K562 (cell line): ENCODE measurements around the gene CHCHD6. TPM values are rescaled to one million over a fixed set of nuclear protein-coding genes. Genes with fewer than 3 reads are reported as not detected.

Experiments
- ATAC-seq: fragments of 200-7000 bp; cut with Tn5 transposase; 3 replicates; pipeline ENCODE4 v1.9.1; 2020; ENCODE audit warnings: moderate library complexity
- BruUV-seq: library from RNA; stranded (reverse); fragments of 400-500 nt; replicated peaks from 2 replicates; lab custom pipeline; 2021; lab: Mats Ljungman, UMichigan
- CTCF ChIA-PET: fragments of 300-600 bp; formaldehyde crosslinking; extraction: SDS; loops from one replicate; lab custom pipeline; 2021; ENCODE audit warnings: low intra/inter-chr PET ratio; lab: Yijun Ruan, JAX
- POLR2A ChIA-PET: fragments of 300-600, 350-650 bp; sonication (Branson Sonifier 250); formaldehyde crosslinking; extraction: SDS; loops from one replicate; lab custom pipeline; 2021; ENCODE audit warnings: antibody characterized with exemption, inconsistent platforms; lab: Yijun Ruan, JAX
- DNase-seq, 4 experiments: peaks; one replicate each; pipeline versions ENCODE4 v3.0.0 to v3.0.0-alpha.2; 2011 to 2018; ENCODE audit warnings: low spot score in 3 of 4, mixed read lengths in 3 of 4; ENCODE audit errors: extremely low read depth in 1 of 4
- FAIRE-seq: peaks from 2 replicates; lab custom pipeline; 2011; peaks lifted over from hg19 to GRCh38; lab: Jason Lieb, UNC
- H2AFZ ChIP-seq: 2 replicates; pipeline ENCODE4 v1.6.0; 2011; ENCODE audit warnings: low read depth, low read length, control low read depth, inconsistent platforms
- H3K27ac ChIP-seq: fragments of 200-600 bp; 3 replicates; pipeline ENCODE4 v1.8.0; 2011; ENCODE audit warnings: low read depth, mild to moderate bottlenecking, control low read depth, inconsistent platforms, low read length, moderate library complexity, mixed read lengths; ENCODE audit errors: extremely low read depth
- H3K27me3 ChIP-seq, 2 experiments: fragments of 300-600 bp in 1 of 2; 2 replicates in 1 of 2; 3 replicates in 1 of 2; pipeline versions ENCODE4 v1.6.0 to v1.8.0; 2011; ENCODE audit warnings: inconsistent platforms in 2 of 2, low read length in 2 of 2, mild to moderate bottlenecking in 1 of 2, mixed read lengths in 1 of 2, moderate library complexity in 1 of 2; ENCODE audit not compliant: control insufficient read depth in 2 of 2, insufficient read depth in 2 of 2
- H3K36me3 ChIP-seq: fragments of 300-600 bp; 3 replicates; pipeline ENCODE4 v1.8.0; 2011; ENCODE audit warnings: mild to moderate bottlenecking, low read length, inconsistent platforms; ENCODE audit not compliant: control insufficient read depth, insufficient read depth
- H3K4me1 ChIP-seq, 2 experiments: fragments of 200-600 bp in 1 of 2; replicated peaks in 1 of 2; 2 replicates in 1 of 2; 3 replicates in 1 of 2; pipeline versions ENCODE4 v1.5.1 to v1.8.0; 2011; ENCODE audit warnings: inconsistent platforms in 2 of 2, low read length in 2 of 2, mild to moderate bottlenecking in 1 of 2, mixed read lengths in 1 of 2, moderate library complexity in 1 of 2; ENCODE audit not compliant: control insufficient read depth in 2 of 2, insufficient read depth in 2 of 2
- H3K4me2 ChIP-seq: 2 replicates; pipeline ENCODE4 v1.6.1; 2011; ENCODE audit warnings: low read length, control low read depth, inconsistent platforms, mixed read lengths; ENCODE audit not compliant: insufficient read depth
- H3K4me3 ChIP-seq: fragments of 200-600 bp; sonication (generic), shearing (Covaris generic); 2 replicates; pipeline ENCODE4 v1.5.1; 2016; ENCODE audit warnings: control low read depth, inconsistent platforms
- H3K79me2 ChIP-seq: fragments of 200-600 bp; 3 replicates; pipeline ENCODE4 v1.8.0; 2011; ENCODE audit warnings: low read length, inconsistent platforms; ENCODE audit not compliant: control insufficient read depth, insufficient read depth
- H3K9ac ChIP-seq, 2 experiments: 2 replicates each; pipeline versions ENCODE4 v1.6.0 to v1.6.1; 2011; ENCODE audit warnings: low read depth in 2 of 2, low read length in 2 of 2, control low read depth in 1 of 2, inconsistent platforms in 1 of 2, mild to moderate bottlenecking in 1 of 2, mixed read lengths in 1 of 2; ENCODE audit not compliant: insufficient read depth in 1 of 2
- H3K9me1 ChIP-seq: one replicate; pipeline ENCODE4 v1.6.0; 2011; ENCODE audit warnings: inconsistent platforms, mild to moderate bottlenecking, low read length, moderate library complexity; ENCODE audit not compliant: control insufficient read depth, insufficient read depth
- H3K9me3 ChIP-seq: replicated peaks from 2 replicates; pipeline ENCODE4 v1.5.1; 2011; ENCODE audit warnings: low read depth, low read length, inconsistent platforms; ENCODE audit not compliant: control insufficient read depth, insufficient read depth
- H4K20me1 ChIP-seq: replicated peaks from 2 replicates; pipeline ENCODE4 v1.6.1; 2011; ENCODE audit warnings: low read length, inconsistent platforms, mixed read lengths; ENCODE audit not compliant: control insufficient read depth, insufficient read depth
- CBX3 ChIP-seq, 2 experiments: IDR thresholded peaks; 1 replicate in 1 of 2; 2 replicates in 1 of 2; pipeline ENCODE4 v1.6.1; 2012; ENCODE audit warnings: inconsistent platforms in 2 of 2, low read length in 2 of 2, borderline replicate concordance in 1 of 2, control low read depth in 1 of 2
- CEBPG ChIP-seq, 3 experiments: fragments of 200-800 bp in 1 of 3; sonication (Bioruptor generic) in 1 of 3; sonication (generic) in 1 of 3; formaldehyde crosslinking in 1 of 3; IDR thresholded peaks in 2 of 3; conservative IDR thresholded peaks in 1 of 3; 2 replicates each; pipeline versions ENCODE4 v1.6.1 to v1.8.0; 2016 to 2022; ENCODE audit warnings: missing compliant biosample characterization in 2 of 3, missing genetic modification characterization in 2 of 3, mild to moderate bottlenecking in 1 of 3, missing genetic modification reagents in 1 of 3
- ETS2 ChIP-seq: IDR thresholded peaks from 2 replicates; pipeline ENCODE4 v1.6.1; 2016; ENCODE audit warnings: borderline replicate concordance, missing genetic modification characterization, mild to moderate bottlenecking, moderate library complexity, missing compliant biosample characterization; ENCODE audit not compliant: poor library complexity, severe bottlenecking
- FOXK2 ChIP-seq, 2 experiments: fragments of 450-650 bp; IDR thresholded peaks in 1 of 2; conservative IDR thresholded peaks in 1 of 2; 2 replicates each; pipeline ENCODE4 v1.6.1; 2016; ENCODE audit warnings: low read depth in 2 of 2, mild to moderate bottlenecking in 1 of 2
- GATA2 ChIP-seq: sonication (generic); formaldehyde crosslinking; IDR thresholded peaks from 2 replicates; pipeline ENCODE4 v1.4.0; 2020; ENCODE audit warnings: mild to moderate bottlenecking, missing genetic modification reagents
- GATAD2B ChIP-seq: fragments of 450-650 bp; IDR thresholded peaks from 2 replicates; pipeline ENCODE4 v1.6.1; 2017; ENCODE audit warnings: mild to moderate bottlenecking, borderline replicate concordance
- MBD1 ChIP-seq: fragments of 250-450 bp; sonication (Bioruptor Pico); IDR thresholded peaks from 2 replicates; pipeline ENCODE4 v1.8.0; 2022; ENCODE audit warnings: inconsistent platforms
- NKRF ChIP-seq: fragments of 450-650 bp; IDR thresholded peaks from 2 replicates; pipeline ENCODE4 v1.6.1; 2016; ENCODE audit warnings: borderline replicate concordance
- PHB ChIP-seq: fragments of 250-450 bp; sonication (Bioruptor Pico); IDR thresholded peaks from 2 replicates; pipeline ENCODE4 v1.5.0; 2021
- POLR2B ChIP-seq: fragments of 450-650 bp; IDR thresholded peaks from 2 replicates; pipeline ENCODE4 v1.6.1; 2018; ENCODE audit warnings: low read depth; ENCODE audit not compliant: partially characterized antibody
- VEZF1 ChIP-seq: fragments of 200-800 bp; sonication (Bioruptor generic); IDR thresholded peaks from 2 replicates; pipeline ENCODE4 v1.6.1; 2017; ENCODE audit warnings: missing genetic modification characterization, missing compliant biosample characterization
- ZNF134 ChIP-seq: fragments of 250-450 bp; sonication (Bioruptor Pico); conservative IDR thresholded peaks from 2 replicates; pipeline ENCODE4 v1.4.0; 2020
- ZNF398 ChIP-seq: fragments of 250-450 bp; sonication (Bioruptor Pico); IDR thresholded peaks from 2 replicates; pipeline ENCODE4 v1.8.0; 2021; ENCODE audit warnings: moderate library complexity, mild to moderate bottlenecking, inconsistent platforms
- WGBS: fragments of 100-300 bp; shearing (Covaris generic); methylation state at CpG from one replicate; pipeline ENCODE4 v1.1.6; 2016; ENCODE audit warnings: low coverage, mixed read lengths; ENCODE audit not compliant: insufficient coverage; ENCODE audit errors: missing lambda C conversion rate; 5-methylcytosine and 5-hydroxymethylcytosine counted together
- in situ Hi-C: fragments of 300-500 bp; cut with MboI; formaldehyde crosslinking; loops from 4 replicates; pipeline ENCODE4 v1.15.0; 2018; ENCODE audit warnings: inconsistent platforms, mixed read lengths
- intact Hi-C: fragments of 100-400 bp; cut with micrococcal nuclease; formaldehyde crosslinking; loops from 2 replicates; pipeline ENCODE4 v1.14.2; 2022
- polyA plus RNA-seq, 8 experiments: library from polyadenylated mRNA; depleted of rRNA in 4 of 8; stranded (reverse) in 5 of 8; unstranded in 3 of 8; fragments of >200 nt; fragmentation: Nextera tagmentation in 2 of 8; fragmentation: Illumina TruSeq in 1 of 8; extraction: Ambion mirVana in 2 of 8; extraction: Trizol in 1 of 8; gene quantifications; 2 replicates each; pipeline versions ENCODE4 v1.2.1 to v1.2.3, GENCODE V29; 2011 to 2014; ENCODE audit warnings: inconsistent platforms in 1 of 8, missing spikeins in 1 of 8
- total RNA-seq, 7 experiments: library from RNA; depleted of rRNA in 6 of 7; stranded (reverse); fragments of >200 nt in 6 of 7; fragmentation: Illumina TruSeq in 2 of 7; extraction: Trizol in 2 of 7; gene quantifications; 2 replicates each; pipeline versions ENCODE4 v1.2.1 to v1.2.3, GENCODE V29; 2011 to 2021; ENCODE audit warnings: low replicate concordance in 1 of 7

Gene CHCHD6
- total and polyA plus RNA-seq, 9 of the 15 experiments (the other 6 are each of a cell fraction or from before 2014, with no cell fraction given) = 4.6 to 18.6 (median 10.9) TPM

GRCh38 chr3:126718561-126719445 lies 14.8 kb downstream of the CHCHD6 start:
- Histone ChIP-seq H3K4me1 (no peaks in the 10 kb centered on the region; a peak in 1 of 5 replicates), H3K4me2 (no peak overlapping the region), H3K36me3 (no peaks in the 10 kb centered on the region), H4K20me1 (peaks cover 12% of the 10 kb centered on the region; the same call in 1 of the 2 replicates), H3K9me1 (no peaks in the 10 kb centered on the region), H3K9ac (no peak overlapping the region), H2AFZ (no peak overlapping the region), H3K27ac (no peak overlapping the region), H3K4me3 (no peak overlapping the region), H3K9me3 (no peaks in the 10 kb centered on the region), H3K79me2 (no peaks in the 10 kb centered on the region; the same call in 2 of the 3 replicates), H3K27me3 (no peaks in the 10 kb centered on the region)
- DNase-seq (no peak), ATAC-seq (no peak), FAIRE-seq (no peak)
- ChIA-PET CTCF (no interaction called here), POLR2A (no interaction called here)
- 65% methylated on average over 16 of the region's 20 CpGs for WGBS
- intact Hi-C loops (no loop called here), in situ Hi-C loops (no loop called here)
- no TSS peak for BruUV-seq
- TF ChIP-seq MBD1 (CRISPR knock-in tag) (no peak), GATAD2B (no peak), GATA2 (no peak), CEBPG (CRISPR knock-in tag; IDR thresholded peaks at IDR 0.05) (no peak), CEBPG (tag; conservative IDR thresholded peaks at IDR 0.05 in 1 of 2, IDR thresholded peaks at IDR 0.05 in 1 of 2) (no peak), PHB (CRISPR knock-in tag) (no peak), POLR2B (no peak), NKRF (no peak), CBX3 (IDR thresholded peaks at IDR 0.05; ENCODE audit: borderline replicate concordance in 1 of 2, low read length in 2 of 2) (no peak), ZNF134 (CRISPR knock-in tag) (no peak), VEZF1 (CRISPR knock-in tag) (no peak), FOXK2 (conservative IDR thresholded peaks at IDR 0.05 in 1 of 2, IDR thresholded peaks at IDR 0.05 in 1 of 2; ENCODE audit: low read depth in 2 of 2) (no peak), ETS2 (no peak), ZNF398 (CRISPR knock-in tag) (no peak)
